IgD-negative memory B cell (primary cell): ENCODE data around the gene CX3CL1. TPM values are rescaled to one million over a fixed set of nuclear protein-coding genes. Genes with fewer than 3 reads are reported as not detected.
"Not testable (repeated sequence)": the region's sequence is repeated elsewhere in the genome, so short reads cannot be mapped to it uniquely, and the experiment has no call there.

ENCODE experiments used
- H3K27ac Mint-ChIP-seq, 3 donors: one replicate each; pipeline ENCODE4 v1.8.0; 2020 to 2022; ENCODE audit warnings: mild to moderate bottlenecking in 3 of 3, mixed read lengths in 3 of 3, moderate library complexity in 1 of 3
- H3K27me3 Mint-ChIP-seq: one replicate; pipeline ENCODE4 v1.8.0; 2021; ENCODE audit warnings: mixed read lengths
- H3K36me3 Mint-ChIP-seq: one replicate; pipeline ENCODE4 v1.8.0; 2020; ENCODE audit warnings: mild to moderate bottlenecking, mixed read lengths
- H3K4me1 Mint-ChIP-seq, 3 donors: one replicate each; pipeline ENCODE4 v1.8.0; 2020 to 2022; ENCODE audit warnings: mixed read lengths in 3 of 3, mild to moderate bottlenecking in 1 of 3
- H3K4me3 Mint-ChIP-seq, 4 donors: one replicate each; pipeline ENCODE4 v1.8.0; 2020 to 2022; ENCODE audit warnings: mild to moderate bottlenecking in 4 of 4, mixed read lengths in 4 of 4, moderate library complexity in 3 of 4
- H3K9me3 Mint-ChIP-seq, 3 donors: one replicate each; pipeline ENCODE4 v1.8.0; 2020 to 2021; ENCODE audit warnings: mixed read lengths in 3 of 3, mild to moderate bottlenecking in 1 of 3
- polyA plus RNA-seq: library from polyadenylated mRNA; unstranded; fragments of 300-500 nt; fragmentation: Illumina TruSeq; gene quantifications from one replicate; pipeline ENCODE4 v1.2.3, GENCODE V29; 2021

The CX3CL1 gene
- polyA plus RNA-seq, 1 donor from 2014 or later = not detected

DNA sequence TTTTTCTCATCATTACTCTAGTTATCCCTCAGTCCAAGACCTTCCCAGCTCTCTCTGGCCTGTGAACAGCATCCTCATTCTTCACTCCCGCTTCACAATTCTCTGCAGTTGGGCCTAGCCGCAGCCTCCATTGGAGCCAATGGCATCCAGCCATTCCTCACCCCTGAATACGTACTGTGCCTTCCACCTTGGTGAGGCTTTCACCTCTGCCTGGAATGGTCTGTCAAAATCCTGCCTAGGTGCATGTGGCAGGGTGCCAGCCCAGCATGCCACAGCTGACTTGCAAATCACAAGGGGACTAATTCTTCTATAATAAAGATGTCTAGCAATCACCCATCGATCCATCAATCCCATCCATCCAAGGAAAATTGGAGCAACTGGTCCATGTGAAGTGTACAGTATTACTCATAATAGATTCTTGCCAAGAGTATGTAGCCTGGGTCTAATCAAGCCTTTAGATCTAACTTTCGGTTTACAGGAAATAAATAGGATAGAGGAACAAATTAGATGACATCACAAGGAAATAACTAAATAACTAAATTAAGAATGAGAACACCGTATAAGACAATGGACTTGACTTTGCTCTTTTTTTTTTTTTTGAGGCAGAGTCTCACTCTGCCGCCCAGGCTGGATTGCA is 5.1 kb upstream of the CX3CL1 start:
- peaks cover 2% of the 10 kb centered on the region for H3K36me3 Mint-ChIP-seq
- H3K27ac Mint-ChIP-seq = no peak overlapping the region
- no peaks in the 10 kb centered on the region for H3K9me3 Mint-ChIP-seq
- H3K4me3 Mint-ChIP-seq = no peak overlapping the region
- peaks cover 5% of the 10 kb centered on the region for H3K27me3 Mint-ChIP-seq
- H3K4me1 Mint-ChIP-seq = peaks cover 0 to 2% (median 1%) of the 10 kb centered on the region in 3 donors

- Mint-ChIP-seq H3K9me3 (no peaks in the 10 kb centered on the region), H3K27ac (no peak overlapping the region), H3K27me3 (peaks cover 5% of the 10 kb centered on the region), H3K36me3 (peaks cover 2% of the 10 kb centered on the region), H3K4me3 (no peak overlapping the region), H3K4me1 (peaks cover 0 to 7% (median 2%) of the 10 kb centered on the region in 3 donors)
Observed at GRCh38 chr16:57371494-57372371, 557 bp upstream of the CX3CL1 start.

GRCh38 chr16:57373117-57373947 is 1.0 kb downstream of the CX3CL1 start:
- Mint-ChIP-seq H3K27ac (no peak overlapping the region), H3K9me3 (no peaks in the 10 kb centered on the region), H3K4me3 (no peak overlapping the region), H3K27me3 (no peaks in the 10 kb centered on the region), H3K4me1 (peaks cover 10 to 15% (median 11%) of the 10 kb centered on the region in 3 donors), H3K36me3 (peaks cover 2% of the 10 kb centered on the region)

- H3K9me3 Mint-ChIP-seq = no peaks in the 10 kb centered on the region
- H3K4me1 Mint-ChIP-seq = peaks cover 10 to 15% (median 11%) of the 10 kb centered on the region in 3 donors
Observed at GRCh38 chr16:57374067-57374534, 1.8 kb downstream of the CX3CL1 start.

GRCh38 chr16:57374925-57375465 is 2.7 kb downstream of the CX3CL1 start:
- H3K36me3 Mint-ChIP-seq, H3K9me3 Mint-ChIP-seq, H3K27ac Mint-ChIP-seq, H3K4me3 Mint-ChIP-seq, H3K27me3 Mint-ChIP-seq: not testable (repeated sequence)
- H3K4me1 Mint-ChIP-seq = peaks cover 10 to 15% (median 11%) of the 10 kb centered on the region in 3 donors

More at GRCh38 chr16:57374067-57374534, 1.8 kb downstream of the CX3CL1 start:
- H3K27ac Mint-ChIP-seq = no peak overlapping the region
- peaks cover under 1% of the 10 kb centered on the region for H3K36me3 Mint-ChIP-seq
- H3K27me3 Mint-ChIP-seq = no peaks in the 10 kb centered on the region
- no peak overlapping the region for H3K4me3 Mint-ChIP-seq

- Mint-ChIP-seq H3K4me3 (no peak overlapping the region), H3K9me3 (no peaks in the 10 kb centered on the region), H3K27ac (no peak overlapping the region), H3K36me3 (peaks cover 3% of the 10 kb centered on the region), H3K27me3 (no peaks in the 10 kb centered on the region), H3K4me1 (peaks cover 17 to 24% (median 19%) of the 10 kb centered on the region in 3 donors)
Observed at GRCh38 chr16:57376313-57376818, 4.1 kb downstream of the CX3CL1 start.

DNA sequence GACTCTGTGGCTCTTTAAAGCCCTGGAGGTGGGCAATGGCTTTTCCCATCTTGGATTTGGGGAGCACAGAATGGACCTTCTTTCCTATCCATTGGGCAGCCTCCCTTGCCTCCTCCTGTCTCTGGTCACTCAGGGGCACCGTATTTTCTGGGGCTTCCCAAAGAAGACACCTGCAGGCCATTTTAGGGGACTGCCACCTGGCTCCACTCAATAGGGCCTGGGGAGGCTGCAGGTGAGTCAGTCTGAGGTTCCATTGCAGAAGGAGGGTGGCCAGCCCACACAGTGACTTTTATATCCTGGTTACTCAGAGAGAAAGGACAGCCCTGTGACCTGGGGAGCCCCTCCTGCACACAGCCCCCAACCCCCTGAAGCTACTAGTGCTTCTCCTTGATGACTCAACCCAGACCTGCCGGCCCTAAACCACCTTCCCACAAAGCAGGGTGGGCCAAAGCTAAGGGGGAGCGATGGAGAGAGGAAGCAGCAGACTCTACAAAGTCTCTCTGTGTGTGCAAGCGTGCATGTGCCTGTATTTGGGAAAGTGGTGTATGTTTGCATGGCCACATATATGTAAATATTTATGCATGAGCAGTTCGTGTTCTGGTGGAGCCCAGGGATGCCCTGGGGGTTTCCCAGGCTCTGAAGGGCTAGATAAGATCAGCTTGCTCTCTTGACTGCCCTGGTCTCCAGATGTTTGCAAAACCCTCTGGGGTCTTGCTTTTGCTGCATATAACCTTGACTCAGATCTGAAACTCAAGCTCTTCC is 5.0 kb downstream of the CX3CL1 start:
- Mint-ChIP-seq H3K9me3 (no peaks in the 10 kb centered on the region), H3K27ac (peak overlapping the region in 2 of 3 donors; percentile 18 to 78), H3K36me3 (peaks cover 3% of the 10 kb centered on the region), H3K27me3 (no peaks in the 10 kb centered on the region), H3K4me3 (peak overlapping the region in 2 of 4 donors; percentile 11 to 77), H3K4me1 (peaks cover 19 to 31% (median 24%) of the 10 kb centered on the region in 3 donors)

GRCh38 chr16:57379579-57379978 is 7.3 kb downstream of the CX3CL1 start:
- Mint-ChIP-seq H3K27ac (no peak overlapping the region), H3K4me3 (no peak overlapping the region), H3K9me3 (no peaks in the 10 kb centered on the region), H3K27me3 (no peaks in the 10 kb centered on the region), H3K36me3 (peaks cover 3% of the 10 kb centered on the region), H3K4me1 (peaks cover 29 to 44% (median 40%) of the 10 kb centered on the region in 3 donors)

DNA sequence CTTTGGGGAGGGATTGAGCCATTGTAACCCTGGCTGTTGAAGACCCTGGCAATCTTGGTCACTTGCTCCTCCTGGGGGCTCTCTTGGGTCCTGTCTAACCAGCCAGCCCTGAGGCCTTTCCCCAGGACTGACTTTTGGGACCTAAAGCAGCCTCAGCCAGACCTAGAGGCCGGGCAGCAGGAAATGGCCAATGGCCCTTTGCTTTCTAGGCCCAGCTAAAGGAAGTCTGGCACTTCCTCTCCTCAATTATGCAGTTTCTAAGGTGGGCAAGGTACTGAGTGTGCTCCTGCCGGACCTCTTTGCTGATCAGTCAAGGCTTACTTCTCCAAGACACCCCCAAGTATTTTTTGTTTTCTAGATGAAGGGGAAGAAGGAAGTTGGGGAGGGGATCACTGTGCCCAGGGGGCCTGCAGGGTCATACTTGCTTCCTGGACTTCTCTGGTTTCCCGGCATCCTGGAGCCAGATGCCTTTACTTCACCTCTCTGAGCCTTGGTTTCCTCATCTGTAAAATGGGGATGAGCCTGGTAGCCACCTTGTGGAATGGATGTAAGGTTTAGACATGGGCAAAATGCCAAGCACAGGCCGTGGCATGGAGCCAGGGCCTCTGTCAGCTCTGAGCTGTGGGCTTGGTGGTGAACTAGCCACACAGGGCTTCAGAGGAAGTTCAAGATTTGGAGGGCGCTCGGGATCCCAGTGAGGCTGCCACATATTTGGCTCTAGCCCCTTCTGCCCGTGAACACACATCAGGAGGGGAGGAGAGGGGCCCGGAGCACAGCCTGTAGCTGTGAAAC is 8.6 kb downstream of the CX3CL1 start:
- Mint-ChIP-seq H3K4me1 (peaks cover 40 to 51% (median 49%) of the 10 kb centered on the region in 3 donors), H3K9me3 (no peaks in the 10 kb centered on the region), H3K36me3 (peaks cover 3% of the 10 kb centered on the region)

DNA sequence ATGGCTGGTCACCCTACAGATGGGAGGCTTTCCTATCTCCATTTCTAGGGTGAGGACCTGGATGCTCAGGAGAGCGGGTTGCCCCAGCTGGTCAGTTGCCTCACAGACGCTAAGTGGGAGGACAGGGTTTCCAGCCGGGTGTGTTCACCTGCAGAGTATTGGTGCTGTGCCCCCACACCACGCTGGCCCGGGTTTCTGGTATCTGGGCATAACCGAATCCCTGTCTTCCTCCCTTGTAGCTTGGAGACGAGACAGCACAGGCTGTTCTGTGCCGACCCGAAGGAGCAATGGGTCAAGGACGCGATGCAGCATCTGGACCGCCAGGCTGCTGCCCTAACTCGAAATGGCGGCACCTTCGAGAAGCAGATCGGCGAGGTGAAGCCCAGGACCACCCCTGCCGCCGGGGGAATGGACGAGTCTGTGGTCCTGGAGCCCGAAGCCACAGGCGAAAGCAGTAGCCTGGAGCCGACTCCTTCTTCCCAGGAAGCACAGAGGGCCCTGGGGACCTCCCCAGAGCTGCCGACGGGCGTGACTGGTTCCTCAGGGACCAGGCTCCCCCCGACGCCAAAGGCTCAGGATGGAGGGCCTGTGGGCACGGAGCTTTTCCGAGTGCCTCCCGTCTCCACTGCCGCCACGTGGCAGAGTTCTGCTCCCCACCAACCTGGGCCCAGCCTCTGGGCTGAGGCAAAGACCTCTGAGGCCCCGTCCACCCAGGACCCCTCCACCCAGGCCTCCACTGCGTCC is 9.7 kb downstream of the CX3CL1 start:
- H3K9me3 Mint-ChIP-seq = no peaks in the 10 kb centered on the region
- H3K4me1 Mint-ChIP-seq = peaks cover 44 to 56% (median 50%) of the 10 kb centered on the region in 3 donors
- peak overlapping the region in 2 of 3 donors; percentile 5 to 82 for H3K27ac Mint-ChIP-seq
- peaks cover 3% of the 10 kb centered on the region for H3K36me3 Mint-ChIP-seq
- no peaks in the 10 kb centered on the region for H3K27me3 Mint-ChIP-seq
- peak overlapping the region in 1 of 4 donors; percentile 83 for H3K4me3 Mint-ChIP-seq

More for the DNA sequence above, 8.6 kb downstream of the CX3CL1 start:
- no peaks in the 10 kb centered on the region for H3K27me3 Mint-ChIP-seq
- peak overlapping the region in 2 of 3 donors; percentile 5 to 82 for H3K27ac Mint-ChIP-seq
- peak overlapping the region in 1 of 4 donors; percentile 47 for H3K4me3 Mint-ChIP-seq

GRCh38 chr16:57382535-57383275 is 10.4 kb downstream of the CX3CL1 start:
- Mint-ChIP-seq H3K36me3 (peaks cover 3% of the 10 kb centered on the region), H3K27me3 (no peaks in the 10 kb centered on the region), H3K4me3 (no peak overlapping the region), H3K27ac (peak overlapping the region in 1 of 3 donors; percentile 35), H3K9me3 (no peaks in the 10 kb centered on the region), H3K4me1 (peaks cover 38 to 54% (median 48%) of the 10 kb centered on the region in 3 donors)
